Measurements from ENCODE around the gene LGALS3BP. TPM values are rescaled to one million over a fixed set of nuclear protein-coding genes. Genes with fewer than 3 reads are reported as not detected.

The LGALS3BP gene
- total and polyA plus RNA-seq, 10 donors: 33.6 to 188 (median 100) TPM

GRCh38 chr17:78995761-78996451, 16.2 kb upstream of the LGALS3BP start:
- Histone ChIP-seq H3K4me1 (peaks cover 10 to 92% (median 64%) of the 10 kb centered on the region in 6 donors), H3K36me3 (peaks cover 2 to 100% (median 88%) of the 10 kb centered on the region in 6 donors), H3K27ac (peak overlapping the region; percentile 2 to 88 (median 80)), H3K27me3 (replicated peaks in 1 of 7) (no peaks in the 10 kb centered on the region), H3K9me3 (no peaks in the 10 kb centered on the region), H3K4me3 (no peak overlapping the region)
- no peak for DNase-seq
- TF ChIP-seq, protein P1, sequence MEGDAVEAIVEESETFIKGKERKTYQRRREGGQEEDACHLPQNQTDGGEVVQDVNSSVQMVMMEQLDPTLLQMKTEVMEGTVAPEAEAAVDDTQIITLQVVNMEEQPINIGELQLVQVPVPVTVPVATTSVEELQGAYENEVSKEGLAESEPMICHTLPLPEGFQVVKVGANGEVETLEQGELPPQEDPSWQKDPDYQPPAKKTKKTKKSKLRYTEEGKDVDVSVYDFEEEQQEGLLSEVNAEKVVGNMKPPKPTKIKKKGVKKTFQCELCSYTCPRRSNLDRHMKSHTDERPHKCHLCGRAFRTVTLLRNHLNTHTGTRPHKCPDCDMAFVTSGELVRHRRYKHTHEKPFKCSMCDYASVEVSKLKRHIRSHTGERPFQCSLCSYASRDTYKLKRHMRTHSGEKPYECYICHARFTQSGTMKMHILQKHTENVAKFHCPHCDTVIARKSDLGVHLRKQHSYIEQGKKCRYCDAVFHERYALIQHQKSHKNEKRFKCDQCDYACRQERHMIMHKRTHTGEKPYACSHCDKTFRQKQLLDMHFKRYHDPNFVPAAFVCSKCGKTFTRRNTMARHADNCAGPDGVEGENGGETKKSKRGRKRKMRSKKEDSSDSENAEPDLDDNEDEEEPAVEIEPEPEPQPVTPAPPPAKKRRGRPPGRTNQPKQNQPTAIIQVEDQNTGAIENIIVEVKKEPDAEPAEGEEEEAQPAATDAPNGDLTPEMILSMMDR (IDR thresholded peaks at IDR 0.05 in 8 of 11, conservative IDR thresholded peaks at IDR 0.05 in 3 of 11): no peak
- peak in 2 of 3 donors; percentile 22 to 60 for TF ChIP-seq POLR2AphosphoS5 (IDR thresholded peaks at IDR 0.05)
- no peak for TF ChIP-seq POLR2A (IDR thresholded peaks at IDR 0.05)
- 69 to 79% (median 70%) methylated on average over 14 to 18 of the region's 18 CpGs for WGBS, 5 donors
- intact Hi-C loops (cut with DNase I; ENCODE audit: low total_unique reads): no loop called here

DNA sequence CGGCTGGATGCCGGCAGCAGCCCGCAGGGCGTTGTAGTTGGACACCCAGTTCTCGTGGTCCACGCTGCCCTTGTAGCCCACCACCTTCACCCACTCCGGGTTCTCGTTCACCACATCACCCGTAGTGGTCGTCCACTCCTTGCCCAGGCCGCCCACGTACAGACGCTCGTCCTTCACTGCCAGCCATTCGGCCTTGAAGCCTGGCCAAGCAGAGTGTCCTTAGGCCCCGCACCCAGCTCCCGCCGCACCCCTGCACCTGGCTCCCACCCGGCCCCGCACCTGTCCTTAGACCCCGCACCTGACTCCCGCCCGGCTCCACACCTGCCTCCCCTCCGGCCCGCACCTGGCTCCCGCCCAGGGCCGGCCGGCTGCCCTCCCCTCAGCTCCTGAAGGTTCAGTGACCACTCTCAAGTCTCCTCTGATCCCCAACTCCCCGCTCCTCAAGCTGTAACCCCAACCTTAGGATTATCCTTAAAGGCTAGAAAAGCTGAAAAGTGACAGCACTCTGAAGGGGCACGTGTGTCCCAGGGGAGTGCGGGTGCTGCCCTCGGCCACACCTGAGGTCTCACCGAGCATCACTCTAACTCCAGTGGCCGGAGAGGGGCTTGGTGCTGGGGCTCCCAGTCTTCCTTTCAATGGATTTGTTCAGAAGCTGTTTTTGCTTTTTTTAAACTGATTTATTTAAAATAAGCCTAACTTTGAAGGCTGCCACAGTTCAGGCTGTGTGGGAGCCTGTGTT, 15.5 kb upstream of the LGALS3BP start:
- H3K4me3 ChIP-seq: peak overlapping the region in 1 of 8 donors; percentile 5
- no peaks in the 10 kb centered on the region for H3K27me3 ChIP-seq (replicated peaks in 1 of 7)
- H3K4me1 ChIP-seq: peaks cover 10 to 98% (median 66%) of the 10 kb centered on the region in 6 donors
- DNase-seq: no peak
- no peaks in the 10 kb centered on the region for H3K9me3 ChIP-seq
- TF ChIP-seq, protein P1 (IDR thresholded peaks at IDR 0.05 in 8 of 11, conservative IDR thresholded peaks at IDR 0.05 in 3 of 11): no peak
- TF ChIP-seq POLR2AphosphoS5 (IDR thresholded peaks at IDR 0.05): peak in 1 of 3 donors; percentile 14
- peaks cover 2 to 100% (median 92%) of the 10 kb centered on the region in 6 donors for H3K36me3 ChIP-seq
- peak overlapping the region; percentile 35 to 88 (median 80) for H3K27ac ChIP-seq
- intact Hi-C loops (cut with DNase I; ENCODE audit: low total_unique reads): no loop called here
- 80 to 93% (median 86%) methylated on average over 34 of the region's 34 CpGs for WGBS, 5 donors

DNA sequence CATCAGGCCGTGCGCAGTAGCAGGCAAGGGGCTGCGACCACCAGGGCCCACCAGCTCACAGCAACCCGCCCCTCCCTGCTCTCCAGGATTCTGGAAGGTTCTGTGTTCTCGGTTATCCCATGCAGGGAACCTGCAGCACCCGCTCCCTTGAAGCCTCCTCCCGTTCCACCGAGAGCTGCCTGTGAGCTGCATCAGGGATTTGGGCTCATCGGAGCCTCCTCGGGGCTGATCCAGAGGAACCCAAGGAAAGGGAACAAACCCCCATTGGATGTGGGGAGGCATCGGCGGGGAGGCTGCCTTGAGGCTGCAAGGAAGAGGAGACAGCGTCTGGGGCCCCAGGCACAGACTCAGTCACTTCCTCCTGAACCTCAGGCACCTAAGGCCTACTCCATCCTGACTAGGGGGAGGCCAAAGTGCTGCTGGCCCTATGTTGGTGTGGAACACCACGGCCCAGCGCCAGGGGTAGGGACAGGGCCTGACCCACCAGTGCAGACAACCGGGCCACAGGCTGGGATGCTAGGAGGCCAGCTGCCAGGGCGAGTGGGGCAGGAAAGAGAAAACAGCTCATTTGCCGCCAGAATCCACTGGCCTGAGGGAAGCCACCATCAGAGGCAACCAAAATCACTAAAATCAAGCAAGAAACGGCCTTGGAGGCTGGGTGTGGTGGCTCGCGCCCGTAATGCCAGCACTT, 14.4 kb upstream of the LGALS3BP start:
- H3K27ac ChIP-seq: peak overlapping the region; percentile 35 to 88 (median 80)
- peaks cover 10 to 90% (median 63%) of the 10 kb centered on the region in 6 donors for H3K4me1 ChIP-seq
- H3K9me3 ChIP-seq: no peaks in the 10 kb centered on the region
- DNase-seq: no peak
- peaks cover 2 to 100% (median 89%) of the 10 kb centered on the region in 6 donors for H3K36me3 ChIP-seq
- peak overlapping the region in 1 of 8 donors; percentile 36 for H3K4me3 ChIP-seq
- TF ChIP-seq POLR2AphosphoS5 (IDR thresholded peaks at IDR 0.05) (no peak), POLR2A (IDR thresholded peaks at IDR 0.05) (no peak)
- TF ChIP-seq, protein P1 (IDR thresholded peaks at IDR 0.05 in 8 of 11, conservative IDR thresholded peaks at IDR 0.05 in 3 of 11): no peak
- intact Hi-C loops (cut with DNase I; ENCODE audit: low total_unique reads): no loop called here
- 77 to 91% (median 81%) methylated on average over 16 to 22 of the region's 22 CpGs for WGBS, 5 donors
- H3K27me3 ChIP-seq (replicated peaks in 1 of 7): no peaks in the 10 kb centered on the region

All from spleen (tissue), 11 donors.